Endothelial cell (in vitro differentiated cells): ENCODE results near the gene LSM2. TPM values are rescaled to one million over a fixed set of nuclear protein-coding genes. Genes with fewer than 3 reads are reported as not detected.

Experiments used
- DNase-seq: peaks from one replicate; pipeline ENCODE4 v3.0.0; 2021; ENCODE audit warnings: low spot score
- H3K27ac Mint-ChIP-seq: one replicate; pipeline ENCODE4 v1.8.0; 2021; ENCODE audit warnings: mixed read lengths, inconsistent platforms; ENCODE audit not compliant: unreplicated experiment
- H3K27me3 Mint-ChIP-seq: one replicate; pipeline ENCODE4 v1.8.0; 2021; ENCODE audit warnings: mild to moderate bottlenecking, moderate library complexity, mixed read lengths, inconsistent platforms; ENCODE audit not compliant: unreplicated experiment
- H3K36me3 Mint-ChIP-seq: one replicate; pipeline ENCODE4 v1.8.0; 2021; ENCODE audit warnings: mild to moderate bottlenecking, low read depth, mixed read lengths, inconsistent platforms; ENCODE audit not compliant: unreplicated experiment
- H3K4me1 Mint-ChIP-seq: one replicate; pipeline ENCODE4 v1.8.0; 2021; ENCODE audit warnings: mild to moderate bottlenecking, mixed read lengths, inconsistent platforms; ENCODE audit not compliant: unreplicated experiment
- H3K4me3 Mint-ChIP-seq: one replicate; pipeline ENCODE4 v1.8.0; 2021; ENCODE audit warnings: mild to moderate bottlenecking, mixed read lengths, inconsistent platforms; ENCODE audit not compliant: unreplicated experiment
- H3K9me3 Mint-ChIP-seq: one replicate; pipeline ENCODE4 v1.8.0; 2021; ENCODE audit warnings: mixed read lengths, inconsistent platforms; ENCODE audit not compliant: unreplicated experiment
- total RNA-seq: library from RNA; stranded (reverse); fragmentation: NEBNext Ultra II Directional; extraction: Animal tissue kit (Norgen Biotek cat#: 25700); gene quantifications from one replicate; pipeline ENCODE4 v1.2.1, GENCODE V29; 2021; ENCODE audit not compliant: unreplicated experiment
- TF ChIP-seq, protein P1 (sequence below): fragments of 200-600 bp; sonication (generic); IDR thresholded peaks from one replicate; pipeline ENCODE4 v1.5.0; 2021; ENCODE audit warnings: antibody characterized with exemption; ENCODE audit not compliant: unreplicated experiment

The LSM2 gene
- total RNA-seq, 1 donor from 2014 or later = 57.1 TPM

GRCh38 chr6:31770860-31771259, 35.9 kb downstream of the LSM2 start:
- TF ChIP-seq, protein P1, sequence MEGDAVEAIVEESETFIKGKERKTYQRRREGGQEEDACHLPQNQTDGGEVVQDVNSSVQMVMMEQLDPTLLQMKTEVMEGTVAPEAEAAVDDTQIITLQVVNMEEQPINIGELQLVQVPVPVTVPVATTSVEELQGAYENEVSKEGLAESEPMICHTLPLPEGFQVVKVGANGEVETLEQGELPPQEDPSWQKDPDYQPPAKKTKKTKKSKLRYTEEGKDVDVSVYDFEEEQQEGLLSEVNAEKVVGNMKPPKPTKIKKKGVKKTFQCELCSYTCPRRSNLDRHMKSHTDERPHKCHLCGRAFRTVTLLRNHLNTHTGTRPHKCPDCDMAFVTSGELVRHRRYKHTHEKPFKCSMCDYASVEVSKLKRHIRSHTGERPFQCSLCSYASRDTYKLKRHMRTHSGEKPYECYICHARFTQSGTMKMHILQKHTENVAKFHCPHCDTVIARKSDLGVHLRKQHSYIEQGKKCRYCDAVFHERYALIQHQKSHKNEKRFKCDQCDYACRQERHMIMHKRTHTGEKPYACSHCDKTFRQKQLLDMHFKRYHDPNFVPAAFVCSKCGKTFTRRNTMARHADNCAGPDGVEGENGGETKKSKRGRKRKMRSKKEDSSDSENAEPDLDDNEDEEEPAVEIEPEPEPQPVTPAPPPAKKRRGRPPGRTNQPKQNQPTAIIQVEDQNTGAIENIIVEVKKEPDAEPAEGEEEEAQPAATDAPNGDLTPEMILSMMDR = no peak
- no peak for DNase-seq
- Mint-ChIP-seq H3K4me1 (peaks cover 17% of the 10 kb centered on the region), H3K36me3 (peaks cover 3% of the 10 kb centered on the region), H3K27me3 (peaks cover 5% of the 10 kb centered on the region), H3K27ac (no peak overlapping the region), H3K9me3 (no peaks in the 10 kb centered on the region), H3K4me3 (no peak overlapping the region)

DNA sequence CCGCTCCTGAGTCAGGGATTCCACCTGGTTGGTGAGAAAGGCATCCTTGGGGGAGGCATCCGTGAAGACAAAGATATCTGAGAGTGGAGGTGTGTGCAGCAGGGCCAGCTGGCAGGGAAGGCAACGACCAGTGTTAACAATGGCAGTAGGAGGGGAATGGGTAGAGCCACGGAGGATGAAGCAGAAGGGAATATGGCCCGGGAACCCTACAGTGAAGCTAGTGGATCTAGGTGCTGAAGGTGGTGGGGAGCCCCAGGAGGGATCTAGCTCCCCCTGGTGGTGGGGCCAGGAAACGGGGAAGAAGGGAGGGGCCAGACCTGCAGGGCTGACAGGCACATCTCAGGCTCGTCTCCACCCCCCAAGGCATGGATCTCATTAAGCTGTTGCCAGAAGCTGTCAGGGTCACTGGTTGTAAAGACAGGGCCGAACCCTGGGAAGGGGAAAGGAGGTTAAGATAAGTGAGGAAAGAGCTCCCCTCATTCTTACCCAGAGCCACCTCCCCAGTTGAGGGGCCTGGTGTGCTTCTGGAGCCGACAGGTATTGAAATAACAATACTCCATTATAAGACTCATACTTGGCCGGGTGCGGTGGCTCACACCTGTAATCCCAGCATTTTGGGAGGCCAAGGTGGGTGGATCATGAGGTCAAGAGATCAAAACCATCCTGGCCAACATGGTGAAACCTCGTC, 36.9 kb downstream of the LSM2 start:
- Mint-ChIP-seq H3K9me3 (no peaks in the 10 kb centered on the region), H3K27ac (peak overlapping the region; percentile 45), H3K4me1 (peaks cover 17% of the 10 kb centered on the region), H3K36me3 (peaks cover 3% of the 10 kb centered on the region), H3K4me3 (peak overlapping the region; percentile 21), H3K27me3 (peaks cover 5% of the 10 kb centered on the region)
- TF ChIP-seq, protein P1 = peak; percentile 58
- DNase-seq = peak; percentile 64

- TF ChIP-seq, protein P1 = no peak
- peaks cover 5% of the 10 kb centered on the region for H3K27me3 Mint-ChIP-seq
- H3K4me3 Mint-ChIP-seq = no peak overlapping the region
- DNase-seq = no peak
- peaks cover 22% of the 10 kb centered on the region for H3K4me1 Mint-ChIP-seq
- H3K36me3 Mint-ChIP-seq = peaks cover 9% of the 10 kb centered on the region
- H3K9me3 Mint-ChIP-seq = no peaks in the 10 kb centered on the region
- peak overlapping the region; percentile 87 for H3K27ac Mint-ChIP-seq
Measured at GRCh38 chr6:31768363-31769257, 38.2 kb downstream of the LSM2 start.

GRCh38 chr6:31767096-31767645, 39.6 kb downstream of the LSM2 start:
- peaks cover 28% of the 10 kb centered on the region for H3K4me1 Mint-ChIP-seq
- no peak for DNase-seq
- H3K4me3 Mint-ChIP-seq = no peak overlapping the region
- peak overlapping the region; percentile 44 for H3K27ac Mint-ChIP-seq
- peaks cover 16% of the 10 kb centered on the region for H3K36me3 Mint-ChIP-seq
- TF ChIP-seq, protein P1 = no peak
- H3K9me3 Mint-ChIP-seq = no peaks in the 10 kb centered on the region
- H3K27me3 Mint-ChIP-seq = peaks cover 8% of the 10 kb centered on the region
